Neural cell (in vitro differentiated cells): Measurements from ENCODE around the gene CANT1.

Experiments
- EP300 ChIP-seq: fragments of 450-650 bp; conservative IDR thresholded peaks from 2 replicates; pipeline ENCODE4 v1.6.1; 2014; ENCODE audit warnings: antibody characterized with exemption, mild to moderate bottlenecking, moderate library complexity; ENCODE audit not compliant: poor library complexity, severe bottlenecking
- EZH2 ChIP-seq: fragments of 200-600, 300-800 bp; shearing (Covaris generic), sonication (generic); IDR thresholded peaks from 2 replicates; pipeline ENCODE4 v1.6.1; 2014; ENCODE audit warnings: antibody characterized with exemption, low read length, borderline replicate concordance, mild to moderate bottlenecking; ENCODE audit not compliant: insufficient read depth, poor library complexity, severe bottlenecking
- MXI1 ChIP-seq: fragments of 450-650 bp; conservative IDR thresholded peaks from 2 replicates; pipeline ENCODE4 v1.6.1; 2014; ENCODE audit warnings: antibody characterized with exemption, mild to moderate bottlenecking; ENCODE audit not compliant: poor library complexity, severe bottlenecking
- POLR2AphosphoS5 ChIP-seq: IDR thresholded peaks from 2 replicates; pipeline ENCODE4 v1.6.1; 2012
- RAD21 ChIP-seq: fragments of 450-650 bp; conservative IDR thresholded peaks from 2 replicates; pipeline ENCODE4 v1.6.1; 2014; ENCODE audit warnings: antibody characterized with exemption, mild to moderate bottlenecking, moderate library complexity
- SMC3 ChIP-seq: fragments of 450-650 bp; conservative IDR thresholded peaks from 2 replicates; pipeline ENCODE4 v1.6.1; 2014; ENCODE audit warnings: antibody characterized with exemption, mild to moderate bottlenecking, moderate library complexity; ENCODE audit not compliant: poor library complexity
- TAF1 ChIP-seq: IDR thresholded peaks from 2 replicates; pipeline ENCODE4 v1.6.1; 2012; ENCODE audit warnings: low read depth
- TF ChIP-seq, protein P1 (sequence below): fragments of 450-650 bp; IDR thresholded peaks from 2 replicates; pipeline ENCODE4 v1.5.1; 2014; ENCODE audit warnings: antibody characterized with exemption, mild to moderate bottlenecking, moderate library complexity; ENCODE audit not compliant: poor library complexity, severe bottlenecking
- TF ChIP-seq, protein P2 (sequence below): IDR thresholded peaks from 2 replicates; pipeline ENCODE4 v1.6.1; 2012; ENCODE audit warnings: borderline replicate concordance

DNA sequence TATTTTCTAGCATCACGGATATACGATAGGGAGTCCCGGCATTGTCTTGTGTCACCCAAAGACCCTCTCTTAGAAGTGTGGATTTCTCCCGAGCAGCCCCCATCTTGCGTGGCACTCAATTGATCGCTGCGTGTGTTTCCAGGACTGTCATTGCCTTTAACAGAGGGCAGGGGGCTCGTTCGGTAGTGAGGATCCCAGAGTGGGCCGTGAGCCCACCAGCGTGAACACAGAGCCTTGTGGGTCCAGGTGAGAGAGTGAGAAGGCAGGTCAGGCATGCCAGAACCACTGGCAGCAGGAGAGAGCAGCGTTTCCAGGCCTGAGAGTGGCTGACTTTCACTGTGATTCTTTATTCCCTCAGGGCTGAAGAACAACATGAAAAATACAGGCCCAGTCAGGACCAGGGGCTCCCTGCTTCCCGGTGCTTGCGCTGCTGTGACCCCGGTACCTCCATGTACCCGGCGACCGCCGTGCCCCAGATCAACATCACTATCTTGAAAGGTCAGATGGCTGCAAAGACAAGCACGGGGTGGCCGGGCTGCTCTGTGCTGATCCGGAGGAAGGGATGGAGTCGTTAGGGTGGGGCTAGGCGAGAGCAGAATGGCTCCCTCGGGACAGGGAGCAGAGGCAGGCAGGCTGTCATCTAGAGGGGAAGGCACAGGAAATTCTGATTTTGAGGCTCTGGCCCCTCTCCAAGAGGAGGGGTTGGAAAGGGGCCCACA lies 36.8 kb upstream of the CANT1 start:
- TF ChIP-seq, protein P1, sequence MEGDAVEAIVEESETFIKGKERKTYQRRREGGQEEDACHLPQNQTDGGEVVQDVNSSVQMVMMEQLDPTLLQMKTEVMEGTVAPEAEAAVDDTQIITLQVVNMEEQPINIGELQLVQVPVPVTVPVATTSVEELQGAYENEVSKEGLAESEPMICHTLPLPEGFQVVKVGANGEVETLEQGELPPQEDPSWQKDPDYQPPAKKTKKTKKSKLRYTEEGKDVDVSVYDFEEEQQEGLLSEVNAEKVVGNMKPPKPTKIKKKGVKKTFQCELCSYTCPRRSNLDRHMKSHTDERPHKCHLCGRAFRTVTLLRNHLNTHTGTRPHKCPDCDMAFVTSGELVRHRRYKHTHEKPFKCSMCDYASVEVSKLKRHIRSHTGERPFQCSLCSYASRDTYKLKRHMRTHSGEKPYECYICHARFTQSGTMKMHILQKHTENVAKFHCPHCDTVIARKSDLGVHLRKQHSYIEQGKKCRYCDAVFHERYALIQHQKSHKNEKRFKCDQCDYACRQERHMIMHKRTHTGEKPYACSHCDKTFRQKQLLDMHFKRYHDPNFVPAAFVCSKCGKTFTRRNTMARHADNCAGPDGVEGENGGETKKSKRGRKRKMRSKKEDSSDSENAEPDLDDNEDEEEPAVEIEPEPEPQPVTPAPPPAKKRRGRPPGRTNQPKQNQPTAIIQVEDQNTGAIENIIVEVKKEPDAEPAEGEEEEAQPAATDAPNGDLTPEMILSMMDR: no peak
- TF ChIP-seq EP300 (no peak), EZH2 (no peak), RAD21 (no peak), POLR2AphosphoS5 (no peak), TAF1 (no peak), MXI1 (no peak), SMC3 (no peak)
- TF ChIP-seq, protein P2, sequence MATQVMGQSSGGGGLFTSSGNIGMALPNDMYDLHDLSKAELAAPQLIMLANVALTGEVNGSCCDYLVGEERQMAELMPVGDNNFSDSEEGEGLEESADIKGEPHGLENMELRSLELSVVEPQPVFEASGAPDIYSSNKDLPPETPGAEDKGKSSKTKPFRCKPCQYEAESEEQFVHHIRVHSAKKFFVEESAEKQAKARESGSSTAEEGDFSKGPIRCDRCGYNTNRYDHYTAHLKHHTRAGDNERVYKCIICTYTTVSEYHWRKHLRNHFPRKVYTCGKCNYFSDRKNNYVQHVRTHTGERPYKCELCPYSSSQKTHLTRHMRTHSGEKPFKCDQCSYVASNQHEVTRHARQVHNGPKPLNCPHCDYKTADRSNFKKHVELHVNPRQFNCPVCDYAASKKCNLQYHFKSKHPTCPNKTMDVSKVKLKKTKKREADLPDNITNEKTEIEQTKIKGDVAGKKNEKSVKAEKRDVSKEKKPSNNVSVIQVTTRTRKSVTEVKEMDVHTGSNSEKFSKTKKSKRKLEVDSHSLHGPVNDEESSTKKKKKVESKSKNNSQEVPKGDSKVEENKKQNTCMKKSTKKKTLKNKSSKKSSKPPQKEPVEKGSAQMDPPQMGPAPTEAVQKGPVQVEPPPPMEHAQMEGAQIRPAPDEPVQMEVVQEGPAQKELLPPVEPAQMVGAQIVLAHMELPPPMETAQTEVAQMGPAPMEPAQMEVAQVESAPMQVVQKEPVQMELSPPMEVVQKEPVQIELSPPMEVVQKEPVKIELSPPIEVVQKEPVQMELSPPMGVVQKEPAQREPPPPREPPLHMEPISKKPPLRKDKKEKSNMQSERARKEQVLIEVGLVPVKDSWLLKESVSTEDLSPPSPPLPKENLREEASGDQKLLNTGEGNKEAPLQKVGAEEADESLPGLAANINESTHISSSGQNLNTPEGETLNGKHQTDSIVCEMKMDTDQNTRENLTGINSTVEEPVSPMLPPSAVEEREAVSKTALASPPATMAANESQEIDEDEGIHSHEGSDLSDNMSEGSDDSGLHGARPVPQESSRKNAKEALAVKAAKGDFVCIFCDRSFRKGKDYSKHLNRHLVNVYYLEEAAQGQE: no peak
